ENCODE measurements around the gene ANO10.

Gene ANO10

GRCh38 chr3:43418601-43419272 is 203.1 kb downstream of the ANO10 start:
- H3K79me2 ChIP-seq (ENCODE audit: control insufficient read depth, insufficient read depth, low read length, unreplicated experiment), result no peaks in the 10 kb centered on the region
- no peaks in the 10 kb centered on the region for H3K27me3 ChIP-seq (ENCODE audit: insufficient read depth, low read length)
- H3K4me1 ChIP-seq (ENCODE audit: control insufficient read depth, insufficient read depth, low read length, unreplicated experiment), result peaks cover 14% of the 10 kb centered on the region
- no peak overlapping the region for H3K4me3 ChIP-seq (ENCODE audit: low read depth, low read length)
- H2AFZ ChIP-seq (ENCODE audit: low read length, unreplicated experiment), result no peak overlapping the region
- peaks cover 3% of the 10 kb centered on the region; the same call in 1 of the 2 replicates for H3K36me3 ChIP-seq (ENCODE audit: insufficient read depth, low read length)
- no peak overlapping the region for H3K27ac ChIP-seq (ENCODE audit: low read depth, low read length)

GRCh38 chr3:43417133-43417532 is 204.7 kb downstream of the ANO10 start:
- Histone ChIP-seq H3K36me3 (ENCODE audit: insufficient read depth, low read length) (peaks cover 3% of the 10 kb centered on the region; the same call in 1 of the 2 replicates), H3K27ac (ENCODE audit: low read depth, low read length) (no peak overlapping the region), H3K4me3 (ENCODE audit: low read depth, low read length) (no peak overlapping the region), H3K79me2 (ENCODE audit: control insufficient read depth, insufficient read depth, low read length, unreplicated experiment) (no peaks in the 10 kb centered on the region), H3K4me1 (ENCODE audit: control insufficient read depth, insufficient read depth, low read length, unreplicated experiment) (no peaks in the 10 kb centered on the region), H3K27me3 (ENCODE audit: insufficient read depth, low read length) (no peaks in the 10 kb centered on the region), H2AFZ (ENCODE audit: low read length, unreplicated experiment) (no peak overlapping the region)

DNA sequence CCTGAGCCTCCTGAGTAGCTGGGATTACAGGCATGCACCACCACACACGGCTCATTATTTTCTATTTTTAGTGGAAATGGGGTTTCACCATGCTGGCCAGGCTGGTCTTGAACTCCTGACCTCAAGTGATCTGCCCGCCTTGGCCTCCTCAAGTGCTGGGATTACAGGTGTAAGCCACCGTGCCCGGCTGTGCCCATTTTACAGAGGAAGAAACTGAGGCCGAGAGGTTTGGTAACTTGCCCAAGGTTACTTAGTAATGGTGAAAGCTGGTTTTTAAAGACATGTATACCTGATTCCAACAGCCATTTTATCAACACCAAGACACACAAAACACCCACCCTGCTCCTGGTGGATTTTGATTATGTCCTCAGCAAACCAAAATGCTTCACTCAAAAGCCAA is 206.7 kb downstream of the ANO10 start:
- no peaks in the 10 kb centered on the region for H3K4me1 ChIP-seq (ENCODE audit: control insufficient read depth, insufficient read depth, low read length, unreplicated experiment)
- H3K36me3 ChIP-seq (ENCODE audit: insufficient read depth, low read length), result peaks cover 3% of the 10 kb centered on the region; the same call in 1 of the 2 replicates

GRCh38 chr3:43413676-43414368 is 208.0 kb downstream of the ANO10 start:
- Histone ChIP-seq H2AFZ (ENCODE audit: low read length, unreplicated experiment) (no peak overlapping the region), H3K79me2 (ENCODE audit: control insufficient read depth, insufficient read depth, low read length, unreplicated experiment) (no peaks in the 10 kb centered on the region), H3K27ac (ENCODE audit: low read depth, low read length) (no peak overlapping the region), H3K4me3 (ENCODE audit: low read depth, low read length) (no peak overlapping the region), H3K4me1 (ENCODE audit: control insufficient read depth, insufficient read depth, low read length, unreplicated experiment) (no peaks in the 10 kb centered on the region), H3K36me3 (ENCODE audit: insufficient read depth, low read length) (peaks cover 3% of the 10 kb centered on the region; the same call in 1 of the 2 replicates), H3K27me3 (ENCODE audit: insufficient read depth, low read length) (no peaks in the 10 kb centered on the region)

More for the DNA sequence above, 206.7 kb downstream of the ANO10 start:
- Histone ChIP-seq H3K4me3 (ENCODE audit: low read depth, low read length) (no peak overlapping the region), H2AFZ (ENCODE audit: low read length, unreplicated experiment) (no peak overlapping the region), H3K79me2 (ENCODE audit: control insufficient read depth, insufficient read depth, low read length, unreplicated experiment) (no peaks in the 10 kb centered on the region), H3K27me3 (ENCODE audit: insufficient read depth, low read length) (no peaks in the 10 kb centered on the region), H3K27ac (ENCODE audit: low read depth, low read length) (no peak overlapping the region)

- no peaks in the 10 kb centered on the region for H3K27me3 ChIP-seq (ENCODE audit: insufficient read depth, low read length)
- H2AFZ ChIP-seq (ENCODE audit: low read length, unreplicated experiment), result no peak overlapping the region
- H3K4me3 ChIP-seq (ENCODE audit: low read depth, low read length), result no peak overlapping the region
- H3K4me1 ChIP-seq (ENCODE audit: control insufficient read depth, insufficient read depth, low read length, unreplicated experiment), result no peaks in the 10 kb centered on the region
- H3K36me3 ChIP-seq (ENCODE audit: insufficient read depth, low read length), result no peaks in the 10 kb centered on the region
- H3K79me2 ChIP-seq (ENCODE audit: control insufficient read depth, insufficient read depth, low read length, unreplicated experiment), result no peaks in the 10 kb centered on the region
- no peak overlapping the region for H3K27ac ChIP-seq (ENCODE audit: low read depth, low read length)
Measured at GRCh38 chr3:43411429-43411828, 210.4 kb downstream of the ANO10 start.

DNA sequence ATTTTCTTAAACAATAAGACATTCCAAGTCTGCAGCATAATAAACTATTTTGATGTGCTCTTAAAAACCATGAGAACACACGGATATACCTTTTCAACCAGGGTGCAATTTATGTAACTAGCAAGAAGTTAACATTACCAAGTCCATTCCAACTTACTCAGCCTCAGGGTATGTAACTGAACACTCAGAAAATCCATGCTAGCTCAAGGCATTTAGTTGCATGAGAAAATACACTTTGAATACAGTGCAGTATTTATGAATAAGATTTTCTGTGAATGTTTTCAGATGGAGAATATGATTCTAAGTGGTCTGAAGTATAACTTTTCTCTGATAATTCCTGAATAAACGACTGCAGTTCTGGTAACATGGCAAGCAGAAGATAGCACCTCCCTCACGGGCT is 211.2 kb downstream of the ANO10 start:
- Histone ChIP-seq H3K4me3 (ENCODE audit: low read depth, low read length) (no peak overlapping the region), H3K79me2 (ENCODE audit: control insufficient read depth, insufficient read depth, low read length, unreplicated experiment) (no peaks in the 10 kb centered on the region), H3K27me3 (ENCODE audit: insufficient read depth, low read length) (no peaks in the 10 kb centered on the region)

DNA sequence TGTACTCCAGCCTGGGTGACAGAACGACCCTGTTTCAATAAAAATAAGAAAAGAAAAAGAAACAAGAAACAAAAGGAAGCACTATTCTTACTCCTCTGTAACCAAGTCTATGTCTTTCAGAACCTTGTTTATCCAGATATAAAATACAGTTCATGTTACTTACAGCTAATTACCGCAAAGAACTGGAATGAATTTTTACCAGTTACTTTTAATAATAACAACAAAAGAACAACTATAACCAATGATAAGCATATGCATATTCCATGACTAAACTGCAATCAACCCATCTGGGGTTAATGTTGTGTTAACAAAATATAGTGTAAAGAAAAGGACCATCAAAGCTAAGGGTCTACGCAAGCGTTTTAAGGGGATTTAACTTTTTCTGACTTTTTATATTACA is 212.3 kb downstream of the ANO10 start:
- no peaks in the 10 kb centered on the region for H3K79me2 ChIP-seq (ENCODE audit: control insufficient read depth, insufficient read depth, low read length, unreplicated experiment)
- no peaks in the 10 kb centered on the region for H3K27me3 ChIP-seq (ENCODE audit: insufficient read depth, low read length)
- no peak overlapping the region for H2AFZ ChIP-seq (ENCODE audit: low read length, unreplicated experiment)
- no peaks in the 10 kb centered on the region for H3K36me3 ChIP-seq (ENCODE audit: insufficient read depth, low read length)
- H3K4me3 ChIP-seq (ENCODE audit: low read depth, low read length), result no peak overlapping the region
- H3K27ac ChIP-seq (ENCODE audit: low read depth, low read length), result no peak overlapping the region
- no peaks in the 10 kb centered on the region for H3K4me1 ChIP-seq (ENCODE audit: control insufficient read depth, insufficient read depth, low read length, unreplicated experiment)

More for the DNA sequence above, 211.2 kb downstream of the ANO10 start:
- Histone ChIP-seq H3K27ac (ENCODE audit: low read depth, low read length) (no peak overlapping the region), H3K36me3 (ENCODE audit: insufficient read depth, low read length) (no peaks in the 10 kb centered on the region), H2AFZ (ENCODE audit: low read length, unreplicated experiment) (no peak overlapping the region), H3K4me1 (ENCODE audit: control insufficient read depth, insufficient read depth, low read length, unreplicated experiment) (no peaks in the 10 kb centered on the region)

DNA sequence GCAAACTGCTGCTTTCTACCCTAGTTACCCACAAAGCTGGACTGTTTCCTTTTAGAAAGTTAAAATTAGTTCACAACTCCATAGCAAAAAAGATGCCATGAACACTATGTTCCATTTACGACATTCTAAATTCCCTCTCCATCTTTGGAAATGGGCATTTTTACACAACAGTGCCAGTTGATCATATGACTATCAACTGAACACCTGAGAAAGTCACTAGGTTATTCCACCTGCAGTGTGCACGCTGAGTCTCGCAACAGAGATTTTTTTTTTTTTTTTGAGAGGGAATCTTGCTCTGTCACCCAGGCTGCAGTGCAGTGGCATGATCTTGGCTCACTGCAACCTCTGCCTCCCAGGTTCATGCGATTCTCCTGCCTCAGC is 215.2 kb downstream of the ANO10 start:
- Histone ChIP-seq H2AFZ (ENCODE audit: low read length, unreplicated experiment) (no peak overlapping the region), H3K4me1 (ENCODE audit: control insufficient read depth, insufficient read depth, low read length, unreplicated experiment) (no peaks in the 10 kb centered on the region), H3K4me3 (ENCODE audit: low read depth, low read length) (no peak overlapping the region), H3K27me3 (ENCODE audit: insufficient read depth, low read length) (no peaks in the 10 kb centered on the region), H3K27ac (ENCODE audit: low read depth, low read length) (no peak overlapping the region), H3K36me3 (ENCODE audit: insufficient read depth, low read length) (no peaks in the 10 kb centered on the region), H3K79me2 (ENCODE audit: control insufficient read depth, insufficient read depth, low read length, unreplicated experiment) (no peaks in the 10 kb centered on the region)

GRCh38 chr3:43405888-43406642 is 215.7 kb downstream of the ANO10 start:
- no peaks in the 10 kb centered on the region for H3K79me2 ChIP-seq (ENCODE audit: control insufficient read depth, insufficient read depth, low read length, unreplicated experiment)
- H3K27me3 ChIP-seq (ENCODE audit: insufficient read depth, low read length), result no peaks in the 10 kb centered on the region
- H3K4me3 ChIP-seq (ENCODE audit: low read depth, low read length), result no peak overlapping the region
- no peaks in the 10 kb centered on the region for H3K4me1 ChIP-seq (ENCODE audit: control insufficient read depth, insufficient read depth, low read length, unreplicated experiment)
- H3K36me3 ChIP-seq (ENCODE audit: insufficient read depth, low read length), result no peaks in the 10 kb centered on the region
- H3K27ac ChIP-seq (ENCODE audit: low read depth, low read length), result no peak overlapping the region
- no peak overlapping the region for H2AFZ ChIP-seq (ENCODE audit: low read length, unreplicated experiment)

DNA sequence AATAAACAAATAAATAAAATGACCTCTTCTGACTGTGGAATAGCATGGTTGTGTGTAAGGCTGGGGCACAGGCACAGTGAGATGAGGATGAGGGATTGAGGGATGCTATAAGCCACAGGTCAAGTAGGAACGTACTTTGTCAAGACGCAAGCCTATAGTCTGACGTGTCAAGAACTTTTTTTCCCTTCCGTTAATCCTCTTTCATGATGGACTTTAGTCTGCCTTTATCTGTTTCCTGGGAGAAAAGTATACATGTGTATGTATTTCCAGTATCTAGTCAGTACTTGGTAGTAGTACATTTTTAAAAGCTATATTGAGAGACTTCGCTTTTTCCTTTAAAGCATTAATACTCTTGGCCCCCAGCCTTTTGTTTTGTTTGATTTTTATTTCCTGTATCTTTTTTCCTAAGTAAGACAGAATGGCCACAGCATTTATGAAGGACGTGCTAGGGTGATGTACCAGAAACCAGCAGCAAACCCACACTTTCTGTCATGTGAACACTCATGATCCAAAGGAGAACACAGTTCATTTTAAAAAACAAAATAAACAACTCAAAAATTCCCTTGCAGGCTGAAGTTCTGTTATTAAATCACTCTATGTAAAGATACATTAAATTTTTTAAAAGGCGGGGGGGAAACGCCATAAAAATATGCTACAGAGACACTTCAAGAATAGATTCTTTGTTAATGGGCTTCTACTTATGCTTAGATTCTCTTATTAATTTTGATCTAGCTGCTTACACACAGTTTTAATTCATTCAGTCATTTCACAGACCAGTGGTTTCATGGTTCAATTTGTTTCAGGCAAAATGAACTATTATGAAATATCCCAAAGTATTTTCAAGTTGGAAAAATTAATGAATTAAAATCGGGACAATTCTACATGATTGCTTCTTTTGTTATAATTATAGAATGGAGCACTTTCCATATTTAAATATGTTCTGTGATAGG is 220.8 kb downstream of the ANO10 start:
- Histone ChIP-seq H3K79me2 (ENCODE audit: control insufficient read depth, insufficient read depth, low read length, unreplicated experiment) (no peaks in the 10 kb centered on the region), H3K27ac (ENCODE audit: low read depth, low read length) (no peak overlapping the region), H3K36me3 (ENCODE audit: insufficient read depth, low read length) (no peaks in the 10 kb centered on the region), H3K27me3 (ENCODE audit: insufficient read depth, low read length) (no peaks in the 10 kb centered on the region), H3K4me1 (ENCODE audit: control insufficient read depth, insufficient read depth, low read length, unreplicated experiment) (no peaks in the 10 kb centered on the region), H2AFZ (ENCODE audit: low read length, unreplicated experiment) (no peak overlapping the region), H3K4me3 (ENCODE audit: low read depth, low read length) (no peak overlapping the region)

Data from ACC112 (cell line).